NCI-H1417 treated with DMSO at 0.1 percent for 48 hours (cell line): ENCODE measurements around the gene SNTN.

Source experiments
- DNase-seq: peaks from one replicate; lab custom pipeline; 2025; lab: John Stamatoyannopoulos, UW

Gene SNTN

DNA sequence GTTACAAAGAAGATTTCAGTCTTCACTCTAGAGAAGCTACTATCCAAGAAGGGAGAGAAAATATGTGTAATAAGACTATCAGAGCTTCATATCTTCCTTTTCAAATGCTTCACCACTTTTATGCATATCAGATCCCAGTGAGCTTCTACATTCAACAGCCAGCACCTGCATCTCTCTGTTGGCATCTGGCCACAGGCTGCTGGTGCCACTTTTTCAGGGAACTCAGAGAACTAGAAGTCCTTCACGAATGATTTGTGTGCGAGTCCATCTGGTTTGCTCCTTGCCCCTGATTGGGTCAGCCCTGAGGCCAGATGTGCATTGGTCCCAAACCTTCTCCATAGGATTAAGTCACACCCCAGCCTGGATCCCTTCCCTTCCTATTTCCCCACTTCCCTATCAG lies 22.1 kb downstream of the SNTN start:
- no peak for DNase-seq

- no peak for DNase-seq
Observed at GRCh38 chr3:63679186-63679585, 26.7 kb downstream of the SNTN start.

DNA sequence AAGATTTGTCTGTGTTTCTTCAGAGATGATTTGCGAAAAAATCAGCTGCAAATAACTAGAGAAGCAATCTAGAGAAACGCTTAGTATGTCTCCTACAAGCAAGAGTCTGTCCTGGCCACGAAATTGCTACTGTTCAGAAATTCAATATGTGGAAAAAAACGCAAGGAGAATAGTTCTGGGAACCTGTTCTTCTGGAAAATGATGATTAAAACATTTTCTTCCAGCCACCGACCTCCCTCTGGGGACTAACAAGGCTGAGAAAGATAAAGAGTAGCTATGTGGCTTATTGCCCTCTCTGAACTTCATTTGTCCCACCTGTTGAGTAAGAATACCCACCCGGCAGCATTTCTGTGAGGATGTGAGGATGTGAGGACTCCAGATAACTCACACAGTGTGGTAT lies 31.6 kb downstream of the SNTN start:
- DNase-seq = no peak

DNA sequence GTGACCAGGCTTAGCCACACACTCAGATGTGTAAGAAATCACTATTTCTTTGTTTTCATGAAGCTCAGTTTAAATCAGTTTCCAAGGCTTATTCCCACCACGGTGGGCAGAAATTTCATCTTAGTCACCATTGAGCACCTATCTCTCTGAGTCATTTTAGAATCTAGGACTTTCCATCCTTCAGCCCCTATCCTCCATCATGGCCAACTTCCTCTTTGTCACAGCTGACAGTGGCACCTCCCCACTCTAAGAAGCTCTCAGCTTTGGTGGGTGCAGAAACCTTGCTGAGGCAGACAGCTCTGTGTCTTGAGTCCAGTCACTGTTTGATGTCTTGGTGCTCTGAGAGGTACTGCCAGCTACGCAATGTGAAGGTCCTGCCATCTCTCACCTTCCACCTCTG lies 32.9 kb downstream of the SNTN start:
- no peak for DNase-seq

DNA sequence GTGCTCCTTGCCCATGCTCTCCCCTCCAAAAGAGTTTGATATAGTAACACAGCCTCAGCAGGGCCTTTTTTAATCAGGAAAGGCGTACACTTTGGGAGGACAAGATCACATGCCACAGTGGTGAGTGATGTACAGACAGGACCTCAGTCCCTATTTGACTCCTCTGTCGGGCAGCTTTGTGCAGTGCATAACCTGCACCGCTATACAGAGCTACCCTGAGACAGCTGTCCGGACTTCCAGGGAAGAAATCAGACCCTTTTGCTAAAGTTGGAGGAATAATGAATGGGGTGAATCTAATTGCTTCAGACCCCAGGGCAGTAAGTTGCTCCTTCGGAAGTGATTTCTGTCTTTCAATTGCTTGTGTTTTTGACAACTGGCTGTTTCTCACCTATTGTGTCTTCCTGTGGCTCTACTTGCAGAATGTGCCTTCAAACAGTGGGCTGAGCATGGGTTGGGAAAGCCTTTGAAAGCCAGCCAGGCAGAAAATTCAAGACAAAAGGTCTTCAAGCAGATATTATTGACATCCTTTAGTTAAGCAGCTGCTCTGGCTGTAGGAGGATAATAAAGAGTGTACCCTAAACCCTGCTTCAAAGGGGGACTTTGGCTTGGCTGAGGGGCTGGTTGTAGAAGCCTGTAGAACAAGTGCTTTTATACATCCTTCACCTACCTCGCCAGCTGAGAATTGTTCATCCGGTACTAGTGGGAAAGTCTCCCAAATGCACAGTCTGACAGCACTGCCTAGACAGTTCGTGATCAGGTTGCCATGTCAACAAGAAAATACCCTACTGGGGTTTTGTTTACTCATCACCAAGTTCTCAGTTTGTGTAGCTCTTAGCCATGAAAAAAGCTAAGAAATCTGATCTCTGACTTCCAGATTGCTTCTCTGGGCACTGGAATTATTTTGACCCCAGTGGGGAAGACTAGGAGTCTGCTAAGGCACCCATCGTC lies 35.1 kb downstream of the SNTN start:
- peak; percentile 2 for DNase-seq

DNA sequence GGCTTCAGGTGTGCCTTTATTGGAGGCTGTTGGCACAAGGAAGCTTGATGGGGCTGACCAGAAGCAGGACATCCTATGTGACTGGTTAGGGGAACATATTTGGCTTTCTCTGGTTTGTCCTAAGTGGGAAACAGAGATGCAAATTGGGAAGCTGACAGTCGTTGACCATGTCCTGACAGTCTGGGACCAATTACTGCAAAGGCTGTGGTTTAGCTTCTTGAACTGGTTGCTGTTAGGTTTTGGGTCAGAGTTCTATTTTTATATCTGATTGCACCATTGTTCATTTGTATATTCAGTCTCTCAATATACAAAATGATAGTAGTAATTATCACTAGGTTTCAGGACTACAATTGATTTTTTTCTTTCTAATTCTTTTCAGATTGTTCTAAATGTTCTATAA lies 36.8 kb downstream of the SNTN start:
- DNase-seq = no peak

DNA sequence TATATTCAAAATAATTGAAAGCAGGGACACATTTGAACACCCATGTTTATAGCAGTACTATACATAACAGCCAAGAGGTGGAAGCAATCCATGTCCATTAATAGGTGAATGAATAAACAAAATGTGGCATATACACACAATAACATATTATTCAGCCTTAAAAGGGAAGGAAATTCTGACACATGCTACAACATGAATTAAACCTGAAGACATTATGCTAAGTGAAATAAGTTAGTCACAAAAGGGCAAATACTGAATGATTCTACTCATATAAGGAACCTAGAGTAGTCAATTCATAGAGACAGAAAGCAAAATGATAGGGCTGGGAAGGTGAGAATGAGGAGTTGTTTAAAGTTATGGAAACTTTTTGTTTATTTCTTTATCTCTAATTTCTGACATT lies 40.9 kb downstream of the SNTN start:
- DNase-seq = no peak

DNA sequence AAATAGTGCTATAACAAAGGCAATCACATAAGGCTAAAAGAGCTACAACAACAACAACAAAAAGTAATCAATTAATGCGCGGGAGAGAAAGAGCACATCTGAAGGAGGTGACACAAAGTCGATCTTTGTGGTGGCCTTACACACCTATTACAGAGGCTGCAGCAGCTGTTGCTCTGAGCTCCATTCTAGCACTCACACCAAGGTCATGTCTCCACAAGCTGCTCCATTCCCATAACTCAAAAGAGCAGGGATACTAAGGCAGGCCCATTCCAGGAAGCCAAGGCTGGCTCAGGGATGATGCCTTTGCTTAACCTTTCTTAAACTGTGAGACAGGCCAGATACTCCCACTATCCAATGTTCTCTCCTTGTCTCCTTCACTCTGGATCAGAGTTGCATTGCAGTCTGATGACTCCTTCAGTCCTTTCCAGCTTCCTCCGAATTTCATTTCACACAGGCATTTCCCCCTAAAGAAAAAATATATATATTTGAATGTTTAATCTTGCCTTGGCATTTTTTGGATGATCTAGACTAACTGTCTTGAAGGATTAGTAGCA lies 52.7 kb downstream of the SNTN start:
- DNase-seq = no peak

DNA sequence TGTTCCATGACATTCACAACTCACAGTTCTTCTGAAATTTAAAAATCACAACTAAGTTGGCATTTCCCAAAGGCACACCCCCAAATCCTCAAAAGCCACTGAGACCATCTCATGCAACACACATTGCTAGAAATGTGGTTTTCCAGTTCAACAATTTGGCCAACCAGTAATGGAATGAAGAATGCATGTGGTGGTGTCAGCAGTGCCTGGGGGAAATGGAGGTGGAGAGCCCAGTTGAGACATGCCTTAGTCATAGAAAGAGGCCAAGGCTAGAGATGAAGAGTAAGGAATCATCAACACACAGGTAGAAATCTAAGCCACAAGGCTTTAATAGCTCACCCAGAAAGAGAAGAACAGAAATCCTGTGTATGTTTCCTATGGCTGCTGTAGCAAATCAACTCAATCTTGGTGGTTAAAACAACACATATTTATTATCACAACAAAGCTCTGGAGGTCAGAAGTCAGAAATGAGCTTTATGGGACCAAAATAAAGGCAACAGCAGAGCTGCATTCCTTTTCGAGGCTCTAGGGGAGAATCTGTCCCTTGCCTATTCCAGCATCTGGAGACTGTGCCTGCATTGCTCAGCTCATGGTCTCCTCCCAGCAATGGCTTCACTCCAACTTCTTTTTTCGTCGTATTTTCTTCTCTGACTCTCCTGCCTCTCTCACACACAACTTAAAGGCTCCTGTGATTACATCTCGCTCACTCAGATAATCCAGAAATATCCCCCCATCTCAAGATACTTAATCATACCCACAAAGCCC lies 54.0 kb downstream of the SNTN start:
- DNase-seq = no peak

DNA sequence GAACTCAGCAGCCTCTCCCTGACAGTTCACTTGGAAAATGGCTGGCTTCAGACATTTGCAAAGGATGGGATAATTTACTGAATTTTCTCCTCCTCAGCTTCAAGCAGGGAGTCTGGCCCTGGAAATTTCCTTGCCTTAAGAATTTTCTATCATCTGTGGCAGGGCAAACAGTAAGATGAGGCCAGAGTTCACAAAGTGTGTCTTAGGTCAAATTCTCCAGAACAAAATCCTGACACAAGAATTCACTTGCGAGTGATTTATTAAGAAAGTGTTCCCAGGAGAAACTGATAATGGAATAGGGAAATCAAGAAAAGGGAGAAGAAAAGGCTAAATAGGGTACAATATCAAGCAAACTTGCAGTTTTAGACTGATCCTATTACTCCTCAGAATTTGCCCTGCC lies 55.3 kb downstream of the SNTN start:
- no peak for DNase-seq

- no peak for DNase-seq
Observed at GRCh38 chr3:63709576-63709975, 57.1 kb downstream of the SNTN start.
